HG03280 (cell line): Measurements from ENCODE around the gene ZNF787.
A peak's percentile ranks its signal among the peaks of the same experiment; 100 is the strongest.
"Not testable (repeated sequence)": the region's sequence is repeated elsewhere in the genome, so short reads cannot be mapped to it uniquely, and the experiment has no call there.

Source experiments
- ATAC-seq: cut with Tn5 transposase; IDR thresholded peaks from one replicate; pipeline ENCODE4 v1.9.1; 2021; ENCODE audit warnings: mild to moderate bottlenecking, moderate library complexity; ENCODE audit not compliant: unreplicated experiment

Gene ZNF787

GRCh38 chr19:56121180-56122167, at the start of gene ZNF787:
TSS of gene ZNF787 (minus strand) at chr19:56121295. CDS start at chr19:56103217, 18,078 bp downstream.
- peak; percentile 91 for ATAC-seq

- ATAC-seq, result no peak
These were observed 49.2 kb upstream of the ZNF787 start for GRCh38 chr19:56170261-56170660.

GRCh38 chr19:56167064-56167578, 46.0 kb upstream of the ZNF787 start:
- no peak for ATAC-seq

DNA sequence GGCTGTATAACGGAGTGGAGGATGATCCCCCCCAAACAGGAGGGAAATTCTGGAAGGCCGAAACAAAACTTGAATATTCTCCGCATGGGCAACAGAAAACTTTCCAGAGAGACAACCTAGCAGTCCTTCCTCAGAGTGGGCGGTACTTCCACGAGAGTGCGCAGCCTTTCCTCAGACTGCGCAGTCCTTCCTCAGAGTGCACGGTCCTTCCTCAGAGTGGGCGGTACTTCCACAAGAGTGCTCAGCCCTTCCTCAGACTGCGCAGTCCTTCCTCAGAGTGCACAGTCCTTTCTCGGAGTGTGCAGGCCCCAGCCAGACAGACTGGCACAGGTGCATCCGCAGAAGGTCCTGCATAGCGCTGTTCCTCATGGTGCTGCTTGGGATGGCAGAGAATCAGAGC, 42.0 kb upstream of the ZNF787 start:
- no peak for ATAC-seq

- no peak for ATAC-seq
These were observed 41.2 kb upstream of the ZNF787 start for GRCh38 chr19:56162258-56162657.

DNA sequence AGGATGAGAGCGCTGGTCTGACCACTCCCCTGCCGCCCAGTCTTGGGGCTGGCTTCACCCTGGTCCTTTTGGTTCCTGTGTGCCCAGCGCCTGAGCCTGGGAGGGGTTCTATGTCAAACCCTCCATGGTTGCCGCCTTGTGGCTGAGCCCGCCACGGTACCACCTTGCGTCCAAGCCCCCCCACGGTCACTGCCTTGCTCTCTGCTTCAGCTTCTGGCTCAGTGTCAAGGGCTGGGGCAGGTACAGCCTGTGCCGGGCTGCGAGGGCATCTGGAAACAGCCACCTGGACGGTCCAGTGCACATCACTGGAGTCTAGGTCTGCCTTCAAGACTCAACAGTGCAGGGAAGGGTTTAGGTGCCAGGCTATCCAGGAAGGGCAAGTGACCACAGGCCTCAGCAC, 40.4 kb upstream of the ZNF787 start:
- no peak for ATAC-seq

- no peak for ATAC-seq
These were observed 38.7 kb upstream of the ZNF787 start for GRCh38 chr19:56159622-56160271.

DNA sequence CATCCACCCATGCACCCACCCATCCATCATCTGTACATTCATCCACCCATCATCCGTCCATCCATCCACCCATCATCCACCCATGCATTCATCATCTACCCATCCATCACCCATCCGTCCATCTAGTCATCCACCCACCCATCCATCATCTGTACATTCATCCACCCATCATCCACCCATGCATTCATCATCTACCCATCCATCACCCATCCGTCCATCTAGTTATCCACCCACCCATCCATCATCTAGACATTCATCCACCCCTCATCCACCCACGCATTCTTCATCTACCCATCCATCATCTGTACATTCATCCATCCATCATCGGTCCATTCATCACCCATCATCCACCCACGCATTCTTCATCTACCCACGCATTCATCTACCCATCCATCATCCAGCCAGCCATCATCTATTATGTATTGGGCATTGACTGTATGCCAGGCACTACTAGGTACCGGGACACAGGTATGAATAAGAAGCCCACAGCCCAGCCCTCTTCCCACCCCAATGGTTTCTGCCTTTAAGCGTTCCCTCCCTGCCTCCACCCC, 38.0 kb upstream of the ZNF787 start:
- no peak for ATAC-seq

DNA sequence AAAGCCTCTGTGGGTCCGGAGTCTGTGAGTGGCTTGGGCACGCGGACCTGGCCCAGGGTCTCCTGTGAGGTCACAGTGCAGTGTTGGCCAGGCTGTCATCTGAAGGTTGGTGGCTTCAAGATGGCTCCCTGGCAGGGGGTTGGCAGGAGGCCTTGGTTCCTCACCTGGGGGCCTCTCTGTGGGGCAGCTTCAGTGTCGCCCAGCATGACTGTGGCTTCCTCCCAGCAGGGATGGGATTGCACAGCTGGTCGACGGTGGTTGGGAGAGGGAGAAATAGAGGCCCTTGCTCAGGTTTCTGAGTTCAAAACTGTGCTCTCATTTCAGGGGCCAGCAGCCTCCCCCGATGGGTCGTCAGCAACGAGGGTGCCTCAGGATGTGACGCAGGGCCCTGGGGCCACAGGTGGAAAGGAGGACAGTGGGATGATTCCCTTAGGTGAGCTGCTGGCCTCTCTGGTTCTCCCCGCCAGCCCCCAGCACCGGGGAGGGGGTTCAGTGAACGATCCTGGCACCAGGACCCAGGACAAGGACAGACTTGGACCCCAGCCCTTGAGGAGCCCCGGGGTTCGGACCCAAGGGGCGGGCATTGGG, 37.2 kb upstream of the ZNF787 start:
- ATAC-seq, result no peak

DNA sequence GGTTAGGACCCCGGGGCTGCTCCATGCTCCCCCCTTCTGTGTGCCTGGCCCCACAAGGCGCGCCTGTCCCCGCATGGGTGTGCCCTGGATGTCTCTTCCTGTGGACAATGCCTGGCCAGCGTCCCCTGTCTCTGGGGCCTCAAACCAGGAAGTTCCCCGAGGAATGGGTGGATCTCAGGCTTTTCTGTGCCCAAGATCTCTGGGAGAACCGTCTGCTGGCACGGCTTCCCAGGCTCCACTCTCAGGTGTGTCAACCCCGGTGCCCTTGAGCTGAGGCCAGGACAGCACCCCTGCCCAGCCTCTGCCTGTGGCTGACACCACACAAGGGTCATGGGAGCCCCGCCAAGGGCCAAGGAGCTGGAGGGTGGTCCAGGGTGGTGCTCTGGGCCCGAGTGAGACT, 35.7 kb upstream of the ZNF787 start:
- ATAC-seq, result no peak

DNA sequence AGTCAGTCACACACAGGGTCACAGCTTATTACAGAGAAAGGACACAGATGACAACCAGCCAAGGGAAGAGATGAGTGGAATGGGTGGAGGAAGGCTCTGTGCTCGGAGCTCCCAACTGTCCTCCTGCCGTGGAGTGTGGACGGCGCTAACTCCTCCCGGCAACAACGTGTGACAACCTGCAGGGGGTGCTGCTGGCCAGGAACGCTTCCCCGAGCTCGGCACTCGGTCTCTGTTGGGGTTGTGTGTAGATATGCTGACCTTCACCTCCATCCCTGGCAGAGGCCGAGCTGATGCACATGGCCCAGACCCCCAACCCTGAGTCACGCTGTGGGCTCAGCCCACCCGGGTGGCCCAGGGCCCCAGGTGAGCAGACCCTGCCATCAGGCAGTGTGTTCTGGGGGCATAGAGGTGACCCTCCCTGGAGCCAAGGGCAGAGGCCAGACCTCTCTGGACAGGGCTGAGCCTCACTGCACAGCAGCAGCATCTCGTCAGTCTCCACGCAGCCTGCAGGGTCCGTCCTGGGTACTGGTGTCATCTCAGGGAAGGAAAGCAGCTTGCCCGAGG, 34.1 kb upstream of the ZNF787 start:
- ATAC-seq, result no peak

DNA sequence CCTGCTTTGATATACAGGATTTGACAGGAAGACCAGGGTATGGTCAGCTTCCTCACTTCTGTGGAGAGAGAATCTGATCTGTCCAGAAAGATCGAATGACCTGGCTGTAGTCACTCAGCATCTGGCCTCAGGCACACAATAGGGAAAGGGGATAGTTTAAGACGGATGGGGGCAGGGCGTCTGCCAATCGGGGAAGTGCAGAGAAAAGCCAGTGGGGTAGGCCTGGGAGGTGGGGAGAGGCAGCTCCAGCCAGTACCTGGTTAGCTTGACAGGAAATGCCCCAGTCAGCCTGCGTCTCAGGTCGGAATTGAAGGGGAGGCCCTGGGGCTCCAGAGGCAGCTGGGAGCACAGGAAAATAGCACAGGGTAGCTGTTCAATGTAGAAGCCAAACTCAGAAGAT, 32.4 kb upstream of the ZNF787 start:
- ATAC-seq, result no peak

GRCh38 chr19:56152644-56153043, 31.5 kb upstream of the ZNF787 start:
- no peak for ATAC-seq

DNA sequence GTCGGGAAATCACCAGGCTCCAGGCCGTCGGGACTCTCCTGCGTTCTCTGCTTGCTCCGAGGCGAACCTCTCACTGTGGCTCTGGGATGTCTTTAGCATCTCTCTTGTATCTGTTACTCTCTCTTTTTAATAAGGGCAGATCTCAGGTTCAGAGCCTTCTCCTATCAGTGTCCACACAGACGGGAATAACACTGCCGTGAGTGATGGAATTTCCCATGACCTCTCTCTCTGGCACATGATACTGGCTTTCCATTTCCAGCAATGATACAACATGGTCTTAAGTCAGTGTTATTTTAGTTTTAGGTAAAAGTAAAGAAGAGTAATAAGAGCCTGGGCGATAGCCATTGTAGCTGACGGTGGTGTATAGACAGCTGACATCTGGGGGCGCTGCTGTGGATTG, 29.3 kb upstream of the ZNF787 start:
- ATAC-seq, result no peak

DNA sequence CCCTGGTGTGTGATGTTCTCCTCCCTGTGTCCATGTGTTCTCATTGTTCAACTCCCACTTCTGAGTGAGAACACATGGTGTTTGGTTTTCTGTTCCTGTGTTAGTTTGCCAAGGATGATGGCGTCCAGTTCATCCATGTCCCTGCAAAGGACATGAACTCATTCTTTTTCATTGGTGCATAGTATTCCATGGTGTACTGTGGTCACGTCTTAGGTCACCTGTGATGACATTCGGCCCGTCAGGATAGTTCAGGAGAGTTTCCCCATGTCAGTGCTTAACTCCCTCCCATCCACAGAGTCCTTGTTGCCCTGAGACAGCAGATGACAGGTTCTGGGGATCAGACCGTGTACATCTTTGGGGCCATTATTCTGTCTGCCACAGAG, 28.6 kb upstream of the ZNF787 start:
- ATAC-seq, result no peak

GRCh38 chr19:56148955-56149655, 28.0 kb upstream of the ZNF787 start:
- ATAC-seq, result not testable (repeated sequence)

GRCh38 chr19:56148096-56148495, 27.0 kb upstream of the ZNF787 start:
- no peak for ATAC-seq

- ATAC-seq, result no peak
These were observed 26.2 kb upstream of the ZNF787 start for GRCh38 chr19:56147307-56147706.

GRCh38 chr19:56146904-56147303, 25.8 kb upstream of the ZNF787 start:
- no peak for ATAC-seq

DNA sequence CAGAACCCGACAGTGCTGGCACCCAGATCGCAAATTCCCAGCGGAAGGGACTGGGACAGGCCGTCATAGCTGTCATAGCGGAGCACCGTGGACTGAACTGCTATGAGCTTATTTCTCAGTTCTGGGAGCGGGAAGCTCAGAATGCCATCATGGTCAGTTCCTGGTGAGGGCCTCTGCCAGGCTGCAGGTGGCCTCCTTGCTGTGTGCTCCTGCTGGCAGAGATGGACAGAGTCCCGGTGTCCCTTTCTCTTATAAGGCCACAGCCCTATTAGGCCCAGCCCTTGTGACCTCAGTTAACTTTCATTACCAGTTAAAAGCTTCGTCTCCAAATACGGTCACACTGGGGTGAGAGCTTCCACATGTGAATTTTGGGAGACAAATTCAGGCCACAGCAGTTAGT, 24.6 kb upstream of the ZNF787 start:
- no peak for ATAC-seq
